HG03025 (cell line): Measurements from ENCODE around the gene CAMK2N1.
"Not testable (repeated sequence)": the region's sequence is repeated elsewhere in the genome, so short reads cannot be mapped to it uniquely, and the experiment has no call there.

Source experiments
- ATAC-seq: cut with Tn5 transposase; IDR thresholded peaks from one replicate; pipeline ENCODE4 v1.9.1; 2021; ENCODE audit warnings: mild to moderate bottlenecking, moderate library complexity; ENCODE audit not compliant: unreplicated experiment, low FRiP score

The CAMK2N1 gene

DNA sequence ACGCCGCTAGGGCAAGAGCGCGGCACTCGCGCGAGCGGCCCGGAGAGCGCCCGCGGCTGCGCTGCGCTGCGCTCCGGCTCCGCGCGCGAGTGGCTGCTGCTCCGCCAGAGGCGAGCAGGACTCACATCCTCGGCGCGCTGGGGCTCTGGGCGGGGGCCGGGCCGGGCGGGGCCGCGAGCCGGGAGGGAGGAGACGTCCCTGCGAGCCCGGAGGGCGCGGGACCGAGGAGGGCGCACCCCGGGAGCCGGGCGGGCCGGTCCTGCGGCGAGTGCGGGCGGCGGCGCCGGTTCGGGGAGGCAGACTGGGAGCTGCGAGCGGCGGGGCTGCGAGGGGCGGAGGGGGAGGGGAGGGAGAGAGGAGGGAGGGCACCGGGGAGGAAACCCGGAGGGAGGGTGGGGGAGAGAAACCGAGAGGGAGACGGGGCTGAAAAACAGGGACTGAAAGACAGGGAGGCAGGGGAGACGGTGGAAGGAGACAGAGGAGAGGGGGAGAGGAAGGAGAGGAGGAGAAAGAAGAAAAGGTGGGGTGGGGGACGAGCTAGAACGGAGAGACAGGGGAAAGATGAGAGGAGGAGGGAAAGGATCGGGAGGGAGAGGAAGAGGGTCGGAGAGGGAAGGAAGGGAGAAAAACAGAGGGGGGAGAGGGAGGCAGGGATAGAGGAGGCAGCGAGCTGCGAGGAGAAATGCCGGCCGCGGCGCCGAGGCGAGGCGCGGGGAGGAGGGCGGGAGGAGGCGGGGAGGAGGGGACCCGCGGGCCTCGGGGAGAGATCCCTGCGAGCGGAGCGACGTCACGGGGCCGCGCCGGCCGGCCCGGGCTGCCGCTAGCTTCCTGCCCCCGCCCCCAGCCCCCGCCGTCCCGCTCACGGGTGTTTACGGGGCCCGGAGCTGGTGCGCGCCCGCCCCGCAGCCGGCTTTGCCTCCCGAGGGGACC, at the start of gene CAMK2N1:
TSS of gene CAMK2N1 (minus strand) at position 684 of the 930 bp plus-strand sequence. CDS start 831 bp downstream, outside the sequence.
- ATAC-seq: no peak

DNA sequence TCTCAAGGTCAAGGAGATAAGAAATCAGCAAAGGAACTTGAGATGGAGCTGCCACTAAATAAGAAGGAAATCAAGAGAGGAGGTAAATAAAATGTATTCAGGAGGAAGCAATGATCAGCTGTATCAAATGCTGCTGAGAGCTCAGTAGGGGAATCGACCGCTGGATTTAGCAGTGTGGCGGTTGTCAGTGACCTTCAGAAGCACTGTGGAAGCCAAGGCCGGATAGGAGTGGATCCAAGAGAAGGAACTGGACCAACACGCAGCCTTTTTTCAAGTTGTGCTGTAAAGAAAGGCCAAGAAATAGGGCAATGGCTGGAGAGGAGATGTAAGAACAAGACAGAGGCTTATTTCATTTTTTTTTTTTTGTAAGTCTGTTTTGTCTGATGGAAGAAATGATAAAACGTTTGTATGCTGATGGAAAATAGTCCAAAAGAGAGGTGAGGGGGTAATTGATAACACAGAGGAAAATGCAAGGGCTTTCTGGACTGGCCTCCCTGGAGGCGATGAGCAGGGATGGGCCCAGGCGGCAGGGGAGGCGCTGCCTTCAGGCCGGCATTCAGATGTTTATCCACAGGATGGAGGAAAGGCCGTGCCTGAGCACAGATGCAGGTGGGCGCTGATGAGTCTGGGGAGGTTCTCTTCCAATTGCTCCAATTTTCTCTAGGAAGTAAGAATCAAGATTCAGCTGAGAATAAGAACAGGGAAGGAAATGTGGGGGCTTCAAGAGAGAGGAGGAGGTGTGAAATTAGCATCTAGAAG, 48.8 kb upstream of the CAMK2N1 start:
- no peak for ATAC-seq

DNA sequence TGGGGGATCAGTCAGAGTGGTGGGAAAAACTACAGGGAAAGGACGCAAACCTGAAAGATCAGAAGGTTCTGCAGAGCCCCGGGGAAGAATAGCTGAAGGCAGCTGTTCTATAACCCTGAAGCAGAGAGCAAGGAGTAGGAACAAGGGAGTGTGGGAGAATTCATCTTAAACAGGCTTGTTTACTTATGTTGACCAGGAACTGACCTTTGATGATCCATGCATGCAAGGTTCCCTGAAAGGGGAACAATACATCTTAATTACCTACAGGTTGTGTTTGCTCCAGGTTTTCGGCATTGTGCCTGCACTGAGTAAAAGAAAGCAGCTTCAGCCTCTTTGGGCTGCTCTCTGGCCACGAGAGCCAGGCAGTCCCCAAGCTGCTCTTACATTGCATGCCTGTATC, 47.6 kb upstream of the CAMK2N1 start:
- ATAC-seq: no peak

- no peak for ATAC-seq
Measured at GRCh38 chr1:20530901-20531300, 44.9 kb upstream of the CAMK2N1 start.

GRCh38 chr1:20530306-20530705, 44.3 kb upstream of the CAMK2N1 start:
- ATAC-seq: no peak

DNA sequence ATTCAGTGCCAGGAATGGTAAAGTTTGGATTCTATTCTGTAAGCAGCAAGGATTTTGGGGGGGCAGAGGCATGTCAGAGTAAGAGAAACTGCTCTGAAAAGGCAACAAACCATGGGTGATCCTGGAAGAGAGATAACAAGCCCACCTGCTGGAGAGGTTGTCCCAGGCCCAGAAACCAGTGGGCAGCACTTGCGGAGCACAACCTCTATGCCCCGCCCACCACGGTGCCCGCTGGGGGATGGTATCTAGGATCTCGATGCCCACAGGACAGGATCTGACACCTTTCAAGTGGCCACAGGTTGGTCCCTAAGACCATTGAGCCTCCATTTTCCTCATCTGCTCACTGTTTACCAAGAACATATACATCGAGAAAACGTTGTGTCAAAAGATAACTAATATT, 42.2 kb upstream of the CAMK2N1 start:
- ATAC-seq: no peak

- ATAC-seq: no peak
Measured at GRCh38 chr1:20526267-20526666, 40.3 kb upstream of the CAMK2N1 start.

DNA sequence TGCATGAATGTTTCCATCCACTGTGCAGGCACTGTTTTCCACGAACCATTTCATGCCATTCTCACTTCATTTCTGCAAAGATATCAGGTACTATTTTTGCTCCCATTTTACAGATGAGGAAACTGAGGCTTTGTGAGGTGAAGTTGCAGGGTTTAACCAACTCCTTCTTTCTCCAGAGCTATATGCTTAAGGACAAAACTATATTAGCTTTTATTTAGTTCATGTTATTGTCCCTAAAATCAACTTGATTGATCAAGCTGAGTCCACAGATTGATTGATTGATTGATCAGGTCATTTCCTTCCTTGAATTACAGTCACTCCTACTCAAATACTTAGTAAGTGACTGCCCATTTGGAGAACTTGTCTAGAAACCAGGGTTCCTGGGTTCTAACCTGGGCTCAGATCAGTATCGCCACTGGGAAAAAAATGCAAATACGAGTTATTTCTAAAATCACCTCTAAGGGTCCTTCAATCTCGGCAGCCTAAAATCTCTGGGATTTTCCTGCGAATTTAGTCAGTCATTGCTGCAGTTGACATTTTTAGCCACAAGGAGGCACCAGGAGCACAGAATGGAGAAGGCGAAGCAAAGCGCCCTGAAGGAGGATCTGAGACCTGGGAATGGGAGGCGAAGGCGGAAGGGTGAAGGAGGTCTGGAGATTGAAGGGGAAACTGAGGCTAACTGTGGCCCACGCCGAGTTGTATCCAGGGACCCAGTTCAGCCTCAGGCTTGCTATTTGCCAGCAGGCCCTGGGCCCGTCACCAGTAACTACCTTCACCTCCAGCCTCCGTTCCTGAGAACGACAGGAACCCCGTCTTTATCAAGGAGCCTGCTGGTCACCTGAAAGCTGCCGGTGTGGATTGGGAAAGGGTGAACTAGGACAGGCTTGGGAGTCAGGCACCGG, 36.2 kb upstream of the CAMK2N1 start:
- no peak for ATAC-seq

- ATAC-seq: not testable (repeated sequence)
Measured at GRCh38 chr1:20519609-20520262, 33.7 kb upstream of the CAMK2N1 start.

GRCh38 chr1:20511518-20512428, 25.8 kb upstream of the CAMK2N1 start:
- no peak for ATAC-seq

GRCh38 chr1:20508411-20508771, 22.4 kb upstream of the CAMK2N1 start:
- ATAC-seq: no peak

DNA sequence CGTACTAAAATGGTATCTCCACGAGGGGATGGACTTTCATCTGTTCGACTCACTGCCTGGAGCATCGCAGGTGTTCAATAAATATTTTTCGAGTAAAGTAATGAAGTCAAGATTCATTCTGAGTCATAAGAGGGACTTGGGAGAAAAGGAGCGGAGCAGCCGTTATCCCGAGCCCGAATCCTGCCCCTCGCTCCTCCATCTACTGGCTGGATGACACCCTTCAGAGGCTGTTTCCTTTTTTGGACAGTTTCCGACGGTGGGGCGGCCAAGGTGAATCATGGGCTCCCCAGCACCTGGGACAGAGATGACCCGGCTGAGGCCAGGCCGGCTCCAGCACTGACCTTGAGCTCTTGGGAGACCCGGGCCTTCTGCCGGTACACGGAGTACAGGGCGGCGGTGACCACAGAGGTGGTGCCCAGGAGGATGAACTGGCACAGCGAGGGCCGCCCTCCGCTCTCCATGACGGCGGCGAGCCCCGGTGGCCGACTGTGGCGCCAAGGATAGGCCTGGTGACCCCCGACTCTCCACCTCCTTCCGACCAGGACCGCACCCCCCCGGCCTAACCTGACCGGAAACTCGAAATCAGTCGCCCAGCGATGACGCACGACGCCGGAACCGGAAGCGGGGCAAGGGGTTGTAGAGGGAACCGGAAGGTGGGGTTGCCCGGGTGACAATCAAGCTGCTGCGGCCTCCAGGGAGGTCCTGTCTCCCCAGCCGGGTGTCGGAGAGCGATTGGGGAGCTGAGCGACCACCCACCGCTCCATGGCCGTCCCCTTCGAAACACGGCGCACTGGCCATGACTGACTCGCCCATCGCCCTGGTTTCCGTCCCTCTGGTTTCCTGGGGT, 21.8 kb upstream of the CAMK2N1 start, which contains the start of gene MUL1:
TSS of gene MUL1 (minus strand) at position 588 of the 847 bp plus-strand sequence. CDS start at position 461, 127 bp downstream.
- peak; percentile 83 for ATAC-seq

DNA sequence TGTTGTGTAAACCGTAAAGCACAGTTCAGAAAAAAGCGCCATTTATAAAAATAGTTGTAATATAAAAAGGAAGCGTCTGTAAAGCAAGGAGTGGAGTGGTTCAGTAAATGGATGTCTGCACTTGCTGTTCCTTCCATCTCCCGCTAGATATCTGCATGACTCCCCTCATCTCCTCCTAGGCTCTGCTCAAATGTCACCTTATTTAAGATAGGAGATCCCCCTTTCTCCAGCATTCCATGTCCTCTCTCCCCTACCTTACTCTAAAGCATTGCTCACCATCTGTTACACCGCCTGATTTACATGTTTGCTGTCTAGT, 21.2 kb upstream of the CAMK2N1 start:
- no peak for ATAC-seq

GRCh38 chr1:20505488-20505887, 19.5 kb upstream of the CAMK2N1 start:
- no peak for ATAC-seq

- ATAC-seq: no peak
Measured at GRCh38 chr1:20500716-20501115, 14.7 kb upstream of the CAMK2N1 start.

DNA sequence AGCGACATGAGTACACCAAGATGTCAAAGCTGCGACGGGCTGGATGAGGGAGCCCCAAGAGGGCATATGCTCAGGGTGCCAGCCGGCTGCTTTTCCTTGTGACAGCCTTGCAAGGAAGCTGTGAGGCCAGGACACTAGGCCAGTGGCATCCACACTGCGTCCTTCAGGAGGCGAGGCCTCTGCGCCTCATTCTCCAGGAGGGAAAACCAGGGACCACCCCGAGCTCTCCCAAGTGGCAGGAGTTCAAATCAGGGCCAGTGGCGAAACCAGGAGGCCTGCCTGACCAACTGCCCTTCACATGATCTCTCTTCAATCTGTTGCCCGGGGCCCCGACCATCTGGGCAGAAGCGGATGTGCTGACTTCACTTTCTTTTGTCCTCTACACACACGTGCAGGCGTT, 13.7 kb upstream of the CAMK2N1 start:
- no peak for ATAC-seq

DNA sequence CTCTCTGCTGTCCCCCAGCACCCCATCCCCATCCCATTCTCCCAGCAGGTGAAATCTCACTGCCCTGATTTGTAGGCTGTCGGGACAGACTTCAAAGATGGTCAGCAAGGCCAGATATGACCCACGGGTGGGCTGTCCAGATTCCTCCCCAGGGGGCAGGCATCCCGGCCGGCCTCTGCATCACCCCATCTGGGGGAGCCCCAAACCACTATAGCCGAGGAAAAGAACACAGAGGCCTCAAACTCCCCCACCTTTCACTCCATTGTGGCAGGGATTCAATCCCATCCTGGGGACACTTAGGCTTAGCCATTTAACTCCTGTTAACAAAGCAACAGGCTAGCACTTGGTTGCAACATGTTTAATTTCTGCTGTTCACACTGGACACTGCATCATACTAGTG, 13.1 kb upstream of the CAMK2N1 start:
- no peak for ATAC-seq

DNA sequence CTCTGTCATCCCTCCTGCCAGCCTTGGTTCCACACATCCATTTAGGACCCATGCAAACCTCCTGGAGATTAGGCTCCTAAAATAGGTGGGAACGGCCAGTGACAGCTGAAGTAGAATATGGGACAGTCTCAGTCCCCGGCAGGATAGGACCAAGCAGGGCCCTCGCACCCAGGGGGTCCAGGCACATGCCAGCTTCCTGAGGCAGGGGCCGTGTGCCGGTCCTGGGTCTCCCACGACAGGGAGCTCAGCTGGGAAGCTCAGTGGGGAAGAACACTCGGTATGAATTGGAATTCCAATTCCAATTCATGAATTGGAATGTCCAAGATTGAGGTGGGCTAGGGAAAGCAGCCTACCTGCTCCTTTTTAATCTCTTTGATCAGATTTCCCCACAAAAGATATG, 12.1 kb upstream of the CAMK2N1 start:
- ATAC-seq: no peak
